PC-9 (cell line): ENCODE results near the gene TRAPPC12. TPM values are rescaled to one million over a fixed set of nuclear protein-coding genes. Genes with fewer than 3 reads are reported as not detected.

Experiments
- BruUV-seq: library from RNA; stranded (reverse); fragments of 400-500 nt; replicated peaks from 2 replicates; lab custom pipeline; 2021; lab: Mats Ljungman, UMichigan
- CTCF ChIA-PET: fragments of 300-600 bp; sonication (Branson Sonifier 250); formaldehyde crosslinking; loops from one replicate; lab custom pipeline; 2022; ENCODE audit warnings: antibody characterized with exemption; lab: Charles Lee
- POLR2A ChIA-PET: fragments of 300-600 bp; sonication (Branson Sonifier 250); formaldehyde crosslinking; loops from one replicate; lab custom pipeline; 2022; ENCODE audit warnings: antibody characterized with exemption; ENCODE audit not compliant: unreplicated experiment; lab: Charles Lee
- DNase-seq, 2 experiments: peaks; one replicate each; pipeline versions ENCODE4 v3.0.0 to v3.0.0-alpha.2; 2015 to 2022; ENCODE audit warnings: mixed read lengths in 1 of 2
- H2AFZ ChIP-seq: fragments of 200-600 bp; sonication (generic); 2 replicates; pipeline ENCODE4 v1.8.1; 2017; ENCODE audit warnings: antibody characterized with exemption
- H3F3A ChIP-seq: fragments of 200-600 bp; sonication (generic); 2 replicates; pipeline ENCODE4 v1.8.1; 2017; ENCODE audit warnings: antibody characterized with exemption, mild to moderate bottlenecking, low read depth; ENCODE audit not compliant: insufficient read depth
- H3K27ac ChIP-seq: fragments of 200-600 bp; sonication (generic); 2 replicates; pipeline ENCODE4 v1.6.1; 2016; ENCODE audit warnings: mixed run types
- H3K27me3 ChIP-seq: fragments of 200-600 bp; sonication (generic); 2 replicates; pipeline ENCODE4 v1.6.1; 2016; ENCODE audit warnings: low read depth, mixed run types; ENCODE audit not compliant: insufficient read depth
- H3K36me3 ChIP-seq: fragments of 200-600 bp; sonication (generic); 2 replicates; pipeline ENCODE4 v1.6.1; 2016; ENCODE audit warnings: low read depth, mixed run types
- H3K4me1 ChIP-seq: fragments of 200-600 bp; sonication (generic); replicated peaks from 2 replicates; pipeline ENCODE4 v1.6.1; 2016; ENCODE audit warnings: mixed run types; ENCODE audit not compliant: insufficient read depth
- H3K4me2 ChIP-seq: fragments of 200-600 bp; sonication (generic); 2 replicates; pipeline ENCODE4 v1.6.1; 2017; ENCODE audit warnings: mixed run types
- H3K4me3 ChIP-seq: fragments of 200-600 bp; sonication (generic); 2 replicates; pipeline ENCODE4 v1.6.1; 2016; ENCODE audit warnings: mixed run types
- H3K79me2 ChIP-seq: fragments of 200-600 bp; sonication (generic); 2 replicates; pipeline ENCODE4 v1.6.1; 2017; ENCODE audit warnings: low read depth, mixed run types
- H3K9me2 ChIP-seq: fragments of 200-600 bp; sonication (generic); 2 replicates; pipeline ENCODE4 v1.8.1; 2017; ENCODE audit warnings: mild to moderate bottlenecking; ENCODE audit not compliant: insufficient read depth
- H3K9me3 ChIP-seq: fragments of 200-600 bp; sonication (generic); 2 replicates; pipeline ENCODE4 v1.8.1; 2016; ENCODE audit warnings: low read depth; ENCODE audit not compliant: insufficient read depth
- H4K20me1 ChIP-seq: fragments of 200-600 bp; sonication (generic); 2 replicates; pipeline ENCODE4 v1.8.1; 2017; ENCODE audit not compliant: insufficient read depth
- EZH2 ChIP-seq: fragments of 200-600 bp; sonication (generic); IDR thresholded peaks from 2 replicates; pipeline ENCODE4 v1.8.0; 2017; ENCODE audit warnings: antibody characterized with exemption, low read depth
- intact Hi-C: fragments of 100-400 bp; cut with micrococcal nuclease; formaldehyde crosslinking; loops from one replicate; pipeline ENCODE4 v1.10.0; 2022; ENCODE audit not compliant: unreplicated experiment
- total RNA-seq: library from RNA; stranded (reverse); gene quantifications from 2 replicates; pipeline ENCODE4 v1.2.3, GENCODE V29; 2021
- TF ChIP-seq, protein P1 (sequence below): fragments of 200-600 bp; sonication (generic); conservative IDR thresholded peaks from 2 replicates; pipeline ENCODE4 v1.6.1; 2017; ENCODE audit warnings: mixed run types, antibody characterized with exemption, mild to moderate bottlenecking, moderate library complexity

TRAPPC12 gene
- total RNA-seq, 1 experiment from 2014 or later: 69.3 TPM

DNA sequence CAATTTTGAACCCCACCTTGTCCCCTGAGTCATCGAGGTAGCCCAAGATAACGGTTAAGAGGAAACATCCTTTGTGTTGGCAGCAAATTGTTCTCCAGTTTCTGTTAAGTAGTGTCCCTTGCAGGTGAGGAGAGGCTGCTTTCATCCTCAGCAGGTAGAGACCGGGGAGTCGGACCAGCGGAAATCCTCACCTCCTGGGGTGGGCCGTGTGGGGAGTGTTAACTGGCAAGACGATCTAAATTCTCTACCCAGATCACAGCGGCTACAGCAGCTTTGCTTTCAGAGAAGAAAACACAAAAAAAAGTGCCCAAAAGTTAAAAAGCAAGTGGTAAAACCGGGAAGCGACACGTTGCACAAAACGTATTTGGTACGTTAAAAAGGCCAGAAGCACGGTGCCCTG lies 76.6 kb downstream of the TRAPPC12 start:
- ChIA-PET POLR2A (no interaction called here), CTCF (no interaction called here)
- no peaks in the 10 kb centered on the region for H3K9me3 ChIP-seq
- BruUV-seq: no TSS peak
- no peak for DNase-seq
- H3F3A ChIP-seq: no peaks in the 10 kb centered on the region
- intact Hi-C loops: no loop called here
- H3K4me1 ChIP-seq: no peaks in the 10 kb centered on the region
- no peak overlapping the region for H2AFZ ChIP-seq
- TF ChIP-seq, protein P1, sequence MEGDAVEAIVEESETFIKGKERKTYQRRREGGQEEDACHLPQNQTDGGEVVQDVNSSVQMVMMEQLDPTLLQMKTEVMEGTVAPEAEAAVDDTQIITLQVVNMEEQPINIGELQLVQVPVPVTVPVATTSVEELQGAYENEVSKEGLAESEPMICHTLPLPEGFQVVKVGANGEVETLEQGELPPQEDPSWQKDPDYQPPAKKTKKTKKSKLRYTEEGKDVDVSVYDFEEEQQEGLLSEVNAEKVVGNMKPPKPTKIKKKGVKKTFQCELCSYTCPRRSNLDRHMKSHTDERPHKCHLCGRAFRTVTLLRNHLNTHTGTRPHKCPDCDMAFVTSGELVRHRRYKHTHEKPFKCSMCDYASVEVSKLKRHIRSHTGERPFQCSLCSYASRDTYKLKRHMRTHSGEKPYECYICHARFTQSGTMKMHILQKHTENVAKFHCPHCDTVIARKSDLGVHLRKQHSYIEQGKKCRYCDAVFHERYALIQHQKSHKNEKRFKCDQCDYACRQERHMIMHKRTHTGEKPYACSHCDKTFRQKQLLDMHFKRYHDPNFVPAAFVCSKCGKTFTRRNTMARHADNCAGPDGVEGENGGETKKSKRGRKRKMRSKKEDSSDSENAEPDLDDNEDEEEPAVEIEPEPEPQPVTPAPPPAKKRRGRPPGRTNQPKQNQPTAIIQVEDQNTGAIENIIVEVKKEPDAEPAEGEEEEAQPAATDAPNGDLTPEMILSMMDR: no peak
- no peak for TF ChIP-seq EZH2
- H3K4me2 ChIP-seq: no peak overlapping the region
- H3K27ac ChIP-seq: no peak overlapping the region
- H3K79me2 ChIP-seq: no peaks in the 10 kb centered on the region
- no peaks in the 10 kb centered on the region for H3K27me3 ChIP-seq
- no peaks in the 10 kb centered on the region for H3K36me3 ChIP-seq
- no peak overlapping the region for H3K4me3 ChIP-seq
- H3K9me2 ChIP-seq: no peaks in the 10 kb centered on the region
- peaks cover 13% of the 10 kb centered on the region for H4K20me1 ChIP-seq

DNA sequence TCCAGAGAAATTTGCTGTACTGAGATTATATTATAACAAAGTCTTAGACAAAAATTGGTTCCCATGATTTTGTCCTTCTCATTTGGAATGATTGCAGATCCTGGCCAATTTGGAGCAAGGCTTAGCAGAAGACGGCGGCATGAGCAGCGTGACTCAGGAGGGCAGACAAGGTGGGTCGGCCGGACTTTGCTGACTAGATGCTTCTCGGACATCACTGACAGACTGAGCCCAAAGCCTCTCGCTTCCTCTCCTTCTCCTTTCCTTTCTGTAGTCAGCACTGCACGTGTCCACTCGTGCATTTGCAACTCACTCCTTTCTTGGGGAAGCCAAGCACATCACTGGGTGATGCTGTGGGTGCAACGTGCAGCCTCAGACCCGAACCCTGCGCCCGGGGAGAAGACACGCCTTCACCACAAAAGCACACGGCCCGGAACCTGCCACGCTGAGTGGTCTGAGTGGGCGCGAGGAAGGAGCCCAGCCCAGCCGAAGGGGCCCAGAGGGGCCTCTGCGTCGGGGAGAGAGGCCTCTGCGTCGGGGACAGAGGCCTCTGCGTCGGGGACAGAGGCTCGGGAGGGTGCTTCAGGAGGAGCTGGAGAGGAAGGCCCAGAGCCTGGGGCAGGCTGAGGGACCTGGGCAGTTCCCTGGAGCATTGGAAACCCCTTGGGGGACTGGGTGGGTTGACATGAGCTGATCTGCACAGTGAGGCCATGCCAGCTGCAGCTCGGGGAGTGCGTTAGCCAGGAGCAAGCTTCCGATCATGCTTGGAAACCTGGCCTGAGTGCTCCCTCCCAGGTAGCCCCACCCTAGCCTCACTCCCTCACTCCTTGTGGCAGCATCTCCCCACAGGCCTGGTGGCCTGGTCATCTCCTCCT lies 78.3 kb downstream of the TRAPPC12 start:
- no TSS peak for BruUV-seq

DNA sequence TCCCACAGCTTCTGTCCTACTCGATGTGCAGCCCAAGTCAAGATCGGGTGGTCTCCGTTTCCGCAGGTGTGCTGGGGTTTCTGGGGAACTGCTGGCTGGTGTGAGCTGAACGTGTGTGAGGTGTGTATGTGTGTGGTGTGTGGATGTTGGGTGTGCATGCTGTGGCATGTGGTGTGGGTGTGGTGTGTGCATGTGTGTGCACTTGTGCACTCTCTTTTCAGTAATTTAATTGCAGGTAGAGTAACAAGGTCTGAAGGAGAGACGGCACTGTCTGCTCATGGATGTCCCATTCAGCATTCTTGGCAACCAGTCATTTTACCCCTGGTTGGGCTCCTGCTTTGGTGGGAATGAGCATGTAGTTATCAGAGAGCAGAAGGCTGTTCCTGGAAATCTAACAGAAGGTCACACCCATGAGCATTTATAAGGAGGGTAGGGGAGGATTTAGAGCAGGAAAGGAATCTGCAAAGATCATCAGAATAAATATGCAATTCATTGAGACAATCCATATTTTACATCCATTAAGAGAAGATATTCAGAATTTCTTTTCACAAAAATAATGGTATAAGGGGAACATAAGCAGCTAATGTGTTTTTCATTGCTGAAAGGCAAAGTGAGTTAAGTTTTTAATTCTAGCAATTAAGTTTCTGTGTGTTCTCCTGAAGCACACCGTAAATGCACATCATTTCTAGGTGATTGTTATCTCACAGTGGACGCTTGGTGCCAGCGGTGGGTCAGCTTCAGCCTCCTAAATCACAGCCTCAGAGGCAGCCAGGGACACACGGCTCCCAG lies 79.1 kb downstream of the TRAPPC12 start:
- H3K9me2 ChIP-seq: no peaks in the 10 kb centered on the region
- CTCF ChIA-PET: no interaction called here
- BruUV-seq: no TSS peak

More for the DNA sequence above, 78.3 kb downstream of the TRAPPC12 start:
- no peaks in the 10 kb centered on the region for H3F3A ChIP-seq
- intact Hi-C loops: no loop called here
- H3K79me2 ChIP-seq: no peaks in the 10 kb centered on the region
- no peaks in the 10 kb centered on the region for H3K4me1 ChIP-seq
- no peak overlapping the region for H3K27ac ChIP-seq
- H3K9me3 ChIP-seq: no peaks in the 10 kb centered on the region
- no peaks in the 10 kb centered on the region for H3K27me3 ChIP-seq
- no peak overlapping the region for H2AFZ ChIP-seq
- no peaks in the 10 kb centered on the region for H3K9me2 ChIP-seq
- no peak overlapping the region for H3K4me2 ChIP-seq
- ChIA-PET POLR2A (no interaction called here), CTCF (no interaction called here)
- peaks cover 9% of the 10 kb centered on the region; the same call in 1 of the 2 replicates for H4K20me1 ChIP-seq
- no peak overlapping the region for H3K4me3 ChIP-seq
- H3K36me3 ChIP-seq: no peaks in the 10 kb centered on the region
- TF ChIP-seq, protein P1: no peak
- TF ChIP-seq EZH2: no peak
- no peak for DNase-seq

More for the DNA sequence above, 79.1 kb downstream of the TRAPPC12 start:
- H3K9me3 ChIP-seq: no peaks in the 10 kb centered on the region
- POLR2A ChIA-PET: no interaction called here
- no peaks in the 10 kb centered on the region for H3K79me2 ChIP-seq
- no peak overlapping the region for H3K4me3 ChIP-seq
- no peak overlapping the region for H3K4me2 ChIP-seq
- H2AFZ ChIP-seq: no peak overlapping the region
- H3F3A ChIP-seq: no peaks in the 10 kb centered on the region
- no peaks in the 10 kb centered on the region for H3K4me1 ChIP-seq
- peaks cover 10% of the 10 kb centered on the region; the same call in 1 of the 2 replicates for H4K20me1 ChIP-seq
- H3K27me3 ChIP-seq: no peaks in the 10 kb centered on the region
- no peak overlapping the region for H3K27ac ChIP-seq
- intact Hi-C loops: no loop called here
- DNase-seq: no peak
- H3K36me3 ChIP-seq: no peaks in the 10 kb centered on the region
- TF ChIP-seq, protein P1: no peak
- no peak for TF ChIP-seq EZH2
